NCI-H345 treated with DMSO at 0.1 percent for 48 hours (cell line): ENCODE results near the gene TRRAP.

ENCODE experiments used
- DNase-seq: peaks from one replicate; lab custom pipeline; 2025; ENCODE audit not compliant: unreplicated experiment; lab: John Stamatoyannopoulos, UW

The TRRAP gene

DNA sequence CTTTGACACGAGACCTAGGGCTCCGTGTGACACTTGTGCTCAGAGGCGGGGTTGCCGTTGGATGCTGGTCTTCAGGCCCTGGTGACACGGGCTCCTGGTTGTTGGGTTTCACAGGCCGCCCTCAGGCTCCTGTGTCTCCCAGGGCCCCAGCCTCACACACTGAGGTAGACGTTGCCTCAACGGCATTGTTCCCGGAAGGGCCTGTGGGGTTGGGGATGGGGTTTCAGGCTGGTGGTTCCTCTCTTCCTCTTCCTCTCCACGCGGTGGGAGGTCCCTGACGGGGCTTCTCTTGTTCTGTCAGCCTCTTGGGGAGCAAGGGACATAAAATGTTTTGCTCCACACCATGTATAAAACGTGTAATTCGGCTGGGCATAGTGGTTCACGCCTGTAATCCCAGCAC lies 125.1 kb downstream of the TRRAP start:
- no peak for DNase-seq

DNA sequence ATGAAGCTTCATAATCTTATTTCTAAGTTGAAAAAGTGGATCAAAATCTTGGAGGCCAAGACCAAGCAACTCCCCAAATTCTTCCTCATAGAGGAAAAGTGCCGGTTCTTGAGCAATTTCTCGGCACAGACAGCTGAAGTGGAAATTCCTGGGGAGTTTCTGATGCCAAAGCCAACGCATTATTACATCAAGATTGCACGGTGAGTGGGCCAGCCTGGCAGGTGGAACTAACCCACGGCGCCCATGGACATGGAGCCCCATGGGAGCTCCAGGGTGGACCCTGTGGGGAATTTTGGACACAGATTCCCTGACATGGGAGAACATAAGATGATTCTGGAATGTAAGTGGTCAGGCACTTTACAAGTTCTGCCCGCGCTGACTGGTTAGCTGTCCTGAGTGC lies 125.9 kb downstream of the TRRAP start:
- DNase-seq = no peak

DNA sequence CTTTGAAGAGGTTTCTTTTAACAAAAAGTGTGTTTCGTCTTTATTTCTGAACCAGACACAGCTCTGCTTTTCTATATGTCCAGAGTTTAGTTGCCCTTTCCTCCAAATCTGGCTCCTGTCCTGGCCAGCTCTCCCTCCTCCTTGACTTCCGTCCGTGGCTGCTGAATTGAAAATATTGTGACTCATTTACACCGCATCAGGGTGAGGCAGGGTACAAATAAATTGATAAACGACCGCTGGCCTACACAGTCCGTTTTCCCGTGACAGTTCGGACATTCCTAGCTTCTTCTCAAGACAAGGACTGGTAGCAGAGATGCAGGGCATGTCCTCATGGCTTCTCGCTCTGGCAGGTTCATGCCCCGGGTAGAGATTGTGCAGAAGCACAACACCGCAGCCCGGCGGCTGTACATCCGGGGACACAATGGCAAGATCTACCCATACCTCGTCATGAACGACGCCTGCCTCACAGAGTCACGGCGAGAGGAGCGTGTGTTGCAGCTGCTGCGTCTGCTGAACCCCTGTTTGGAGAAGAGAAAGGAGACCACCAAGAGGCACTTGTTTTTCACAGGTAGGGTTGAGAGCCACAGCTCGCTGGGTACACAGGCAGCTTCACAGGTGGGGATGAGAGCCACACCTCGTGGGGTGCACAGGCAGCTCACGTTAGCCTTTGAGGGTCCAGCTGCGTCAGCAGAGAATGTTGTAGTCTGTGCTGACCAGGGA lies 126.6 kb downstream of the TRRAP start:
- DNase-seq = no peak

DNA sequence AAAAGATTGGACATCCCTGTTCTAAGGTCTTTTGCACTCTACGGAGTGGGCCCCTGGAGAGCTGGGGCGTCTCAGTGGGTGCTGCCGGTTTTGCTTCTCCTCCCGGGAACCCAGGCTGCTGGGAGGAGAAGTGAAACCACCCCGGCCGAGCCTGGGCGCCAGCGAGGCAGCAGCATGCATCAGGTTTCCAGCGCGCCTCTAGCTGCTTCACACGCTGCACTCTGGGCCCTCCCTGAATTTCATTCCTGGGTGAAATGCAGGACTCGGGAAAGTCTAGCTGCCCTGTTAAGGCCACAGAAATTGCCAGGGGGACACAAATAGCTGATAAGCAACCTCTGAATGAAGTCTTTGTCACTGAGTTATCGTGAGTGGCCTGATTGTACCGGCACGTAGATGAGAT lies 127.4 kb downstream of the TRRAP start:
- no peak for DNase-seq

DNA sequence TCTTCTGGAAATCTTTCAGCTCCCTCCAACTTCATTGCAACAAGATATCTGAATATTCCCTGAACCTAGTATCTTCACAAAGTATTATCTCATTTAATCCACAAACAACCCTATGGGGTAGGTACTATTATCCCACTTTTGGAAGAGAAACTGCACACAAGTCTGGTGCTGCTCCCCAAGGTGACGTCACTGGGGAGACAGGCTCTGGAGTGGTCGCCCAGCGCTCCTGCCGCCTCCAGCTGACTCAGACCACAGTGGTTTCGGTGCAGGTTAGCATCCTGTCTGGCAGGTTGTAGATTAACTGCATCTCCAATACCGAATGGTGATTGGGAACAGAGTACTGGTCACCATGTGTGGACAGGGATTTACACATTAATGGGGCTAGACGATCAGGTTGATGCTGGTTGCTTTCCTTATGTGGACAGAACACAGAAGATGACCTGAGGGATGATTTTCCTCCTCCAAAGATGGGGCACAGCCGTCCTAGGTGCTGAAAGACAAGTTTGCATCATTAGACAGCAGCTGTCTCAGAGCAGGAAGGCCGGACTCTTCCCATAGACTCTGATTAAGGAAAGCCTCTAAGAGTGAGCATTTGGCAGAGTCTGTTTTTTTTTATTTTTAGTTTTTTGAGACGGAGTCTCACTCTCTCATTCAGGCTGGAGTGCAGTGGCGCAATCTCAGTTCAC lies 128.6 kb downstream of the TRRAP start:
- DNase-seq = no peak

DNA sequence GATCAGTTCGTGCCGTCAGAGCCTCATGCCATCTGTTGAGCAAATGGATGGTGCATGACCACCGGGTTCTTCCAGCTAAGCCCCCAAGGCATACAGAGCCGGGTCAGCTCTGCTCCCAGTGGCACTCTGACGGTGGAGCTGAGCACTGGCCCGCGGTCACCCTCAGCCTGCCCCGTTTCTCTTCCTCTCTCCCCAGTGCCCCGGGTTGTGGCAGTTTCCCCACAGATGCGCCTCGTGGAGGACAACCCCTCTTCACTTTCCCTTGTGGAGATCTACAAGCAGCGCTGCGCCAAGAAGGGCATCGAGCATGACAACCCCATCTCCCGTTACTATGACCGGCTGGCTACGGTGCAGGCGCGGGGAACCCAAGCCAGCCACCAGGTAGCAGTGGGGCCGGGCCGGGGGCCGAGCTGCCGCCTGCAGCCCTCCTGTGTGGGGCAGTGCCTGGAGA lies 129.9 kb downstream of the TRRAP start:
- no peak for DNase-seq

DNA sequence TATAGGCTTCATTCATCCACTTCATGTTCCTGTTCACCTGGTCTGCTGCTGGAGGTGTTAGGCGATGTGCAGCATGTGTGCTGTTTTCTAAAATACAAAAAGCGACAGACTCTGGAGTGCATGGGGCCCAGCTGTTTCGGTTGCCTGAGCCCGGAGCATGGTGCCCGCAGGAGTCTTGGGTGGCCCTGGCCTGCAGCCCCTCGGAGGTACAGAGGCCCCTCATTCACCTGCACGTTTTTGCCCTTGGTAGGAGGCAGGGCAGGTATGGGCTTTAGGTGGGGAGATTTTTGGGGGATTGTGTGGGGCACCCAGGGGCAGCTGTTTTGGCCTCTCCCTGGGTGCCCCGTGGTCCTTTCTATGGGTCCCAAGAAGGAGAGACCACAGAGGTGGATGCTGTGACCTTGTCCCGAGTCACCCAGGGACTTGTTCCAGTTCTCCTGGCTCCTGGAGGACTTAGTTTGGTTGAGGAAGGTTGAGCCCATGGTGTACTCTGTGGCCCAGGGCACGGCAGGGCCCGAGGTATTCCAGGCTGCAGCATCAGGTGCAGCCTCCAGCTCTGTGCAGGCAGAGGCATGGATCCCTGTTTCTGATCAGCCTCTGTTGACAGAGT lies 130.7 kb downstream of the TRRAP start:
- no peak for DNase-seq

DNA sequence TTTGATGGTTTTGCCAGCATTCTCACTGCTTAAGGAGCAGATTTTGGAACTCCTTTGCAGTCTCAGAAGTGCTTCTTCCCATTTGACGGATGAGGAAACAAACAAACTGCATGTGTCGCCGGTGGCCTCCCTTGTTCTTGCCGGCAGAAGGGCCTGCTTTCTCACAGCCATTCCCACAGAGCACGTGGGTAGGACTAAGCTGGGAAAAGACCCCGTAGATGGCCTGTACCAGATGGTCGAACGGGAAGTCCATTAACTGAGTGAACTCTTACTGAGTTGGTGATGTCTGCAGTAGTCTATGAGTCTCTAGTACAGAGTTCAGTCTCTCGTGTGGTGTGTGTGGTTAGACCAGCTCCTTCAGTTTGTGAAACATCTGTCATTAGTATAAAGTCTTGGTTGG lies 131.9 kb downstream of the TRRAP start:
- DNase-seq = no peak

DNA sequence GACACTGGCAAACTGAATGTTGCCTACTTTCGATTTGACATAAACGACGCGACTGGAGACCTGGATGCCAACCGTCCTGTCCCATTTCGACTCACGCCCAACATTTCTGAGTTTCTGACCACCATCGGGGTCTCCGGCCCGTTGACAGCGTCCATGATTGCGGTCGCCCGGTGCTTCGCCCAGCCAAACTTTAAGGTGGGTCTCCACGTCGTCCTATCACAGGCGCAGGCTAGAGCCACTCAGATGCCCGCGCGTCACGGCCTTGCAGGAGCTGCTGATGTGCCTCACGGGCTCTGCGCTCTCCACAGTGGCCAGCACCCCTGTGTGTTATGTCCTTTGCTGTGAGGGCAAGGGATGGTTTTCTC lies 133.0 kb downstream of the TRRAP start:
- DNase-seq = no peak

DNA sequence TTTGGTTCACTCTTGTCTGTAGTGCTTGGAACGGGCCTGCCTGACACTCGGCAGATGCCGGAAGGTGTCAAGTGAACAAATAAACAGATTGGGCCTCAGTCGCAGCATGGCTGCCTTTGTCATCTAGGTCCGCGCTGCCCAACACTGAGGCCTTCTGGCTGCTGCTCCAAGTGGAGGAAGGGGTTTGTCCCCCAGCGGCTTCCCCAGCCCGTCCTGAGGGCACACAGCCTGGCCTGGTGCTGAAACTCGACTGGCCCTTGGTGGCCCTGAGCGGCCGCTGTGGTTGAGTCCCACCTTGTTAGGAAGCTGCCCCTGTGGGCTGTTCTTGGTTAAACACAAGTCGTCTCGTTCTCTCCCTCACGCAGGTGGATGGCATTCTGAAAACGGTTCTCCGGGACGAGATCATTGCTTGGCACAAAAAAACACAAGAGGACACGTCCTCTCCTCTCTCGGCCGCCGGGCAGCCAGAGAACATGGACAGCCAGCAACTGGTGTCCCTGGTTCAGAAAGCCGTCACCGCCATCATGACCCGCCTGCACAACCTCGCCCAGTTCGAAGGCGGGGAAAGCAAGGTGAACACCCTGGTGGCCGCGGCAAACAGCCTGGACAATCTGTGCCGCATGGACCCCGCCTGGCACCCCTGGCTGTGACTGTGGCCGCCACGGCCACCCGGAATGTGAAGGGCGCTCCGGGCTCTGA lies 133.5 kb downstream of the TRRAP start:
- no peak for DNase-seq

DNA sequence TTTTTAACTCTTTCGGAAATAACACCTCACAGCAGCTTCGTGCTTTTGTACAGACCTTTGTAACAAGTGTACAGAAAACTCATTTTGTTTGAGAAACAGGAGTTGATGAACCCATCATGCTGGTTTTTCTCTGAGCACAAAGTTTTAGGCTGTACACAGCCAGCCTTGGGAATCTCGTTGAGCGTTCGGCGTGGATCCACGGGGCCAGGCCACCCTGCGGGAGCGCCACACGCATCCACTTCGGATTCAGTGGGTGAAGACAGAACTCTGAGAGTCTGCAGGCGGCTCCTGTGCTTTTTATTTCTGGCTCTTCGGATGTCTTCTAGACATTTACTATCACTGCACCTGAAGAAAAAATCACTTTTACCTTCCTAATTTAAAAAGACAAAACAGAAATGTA lies 134.4 kb downstream of the TRRAP start:
- no peak for DNase-seq

DNA sequence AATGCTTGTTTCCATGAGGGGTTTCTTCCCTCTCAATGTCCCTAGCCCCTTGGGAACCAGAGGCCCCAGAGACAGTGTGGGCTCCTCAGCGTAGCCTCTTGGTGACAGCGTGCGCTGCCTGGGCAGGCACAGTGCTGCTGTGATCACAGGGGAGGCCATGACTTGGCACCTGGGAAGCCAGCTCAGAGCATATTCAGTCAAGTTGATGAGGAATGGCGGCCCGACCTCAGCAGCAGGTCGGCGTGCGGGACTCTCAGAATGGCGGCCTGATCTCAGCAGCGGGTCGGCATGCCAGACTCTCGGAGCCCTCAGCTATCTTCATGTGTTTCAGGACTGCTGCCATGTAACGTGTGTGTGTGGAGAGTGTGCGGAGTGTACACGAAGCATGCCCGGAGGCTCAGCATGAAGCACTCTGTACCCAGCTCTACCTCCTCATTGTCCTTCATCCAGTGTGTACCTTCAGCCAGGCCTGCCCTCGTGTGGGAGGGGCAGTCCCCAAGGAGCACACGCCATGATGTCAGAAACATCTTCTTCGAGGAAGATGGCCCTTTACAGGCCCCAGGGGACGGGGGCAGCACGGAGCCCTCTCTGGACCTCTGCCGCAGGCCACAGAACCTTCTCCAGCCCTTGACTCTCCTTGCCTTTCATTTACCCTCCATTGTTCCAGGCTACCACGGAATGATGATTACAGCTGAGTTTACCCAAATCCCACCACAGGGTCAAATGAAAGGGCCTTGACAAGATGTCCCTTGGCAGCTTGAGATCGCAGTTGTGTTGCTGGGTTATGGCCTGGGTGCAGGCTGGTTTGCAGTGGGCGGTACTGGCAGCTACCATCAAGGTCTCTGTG lies 135.2 kb downstream of the TRRAP start:
- no peak for DNase-seq

DNA sequence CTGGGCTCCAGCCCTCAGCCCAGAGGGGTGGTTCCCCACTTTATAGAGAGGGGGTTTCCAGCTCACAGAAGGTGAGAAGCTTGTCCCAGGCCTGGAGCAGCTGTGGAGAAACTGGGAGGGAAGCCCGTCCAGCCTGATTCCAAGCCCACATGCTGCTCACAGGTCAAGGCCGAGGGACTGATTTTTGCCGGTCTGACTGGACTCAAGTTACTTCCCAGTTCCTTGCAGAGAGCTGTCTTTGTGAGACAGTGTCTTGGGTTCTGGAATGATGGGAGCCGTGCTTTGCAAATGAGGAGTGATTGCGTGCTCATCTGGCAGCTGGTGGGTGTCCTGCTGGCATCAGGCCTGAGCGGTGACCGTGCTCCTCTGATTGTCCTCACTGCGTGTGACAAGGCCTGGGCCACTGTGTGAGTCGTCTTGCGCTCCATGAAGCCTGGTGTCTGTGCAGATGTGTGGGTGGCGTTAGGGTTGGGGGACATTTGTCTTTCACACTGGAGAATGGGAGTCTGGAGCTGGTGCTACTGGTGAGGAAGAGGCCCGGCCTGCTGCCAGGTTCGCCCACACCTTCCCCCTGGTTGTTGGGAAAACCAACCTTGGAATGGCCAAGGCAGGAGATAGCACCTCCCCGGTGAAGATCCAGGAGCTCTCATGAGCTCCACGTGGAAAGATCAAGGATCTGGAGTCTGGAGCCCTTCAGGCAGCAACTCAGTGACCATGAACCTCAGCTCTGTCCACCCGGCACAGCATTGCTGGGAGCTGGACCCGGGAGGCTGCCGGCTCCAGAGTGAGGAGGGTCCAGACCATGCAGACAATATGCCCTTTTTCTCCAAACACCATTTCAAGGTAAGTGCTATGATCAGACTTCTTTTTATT lies 136.0 kb downstream of the TRRAP start:
- no peak for DNase-seq

DNA sequence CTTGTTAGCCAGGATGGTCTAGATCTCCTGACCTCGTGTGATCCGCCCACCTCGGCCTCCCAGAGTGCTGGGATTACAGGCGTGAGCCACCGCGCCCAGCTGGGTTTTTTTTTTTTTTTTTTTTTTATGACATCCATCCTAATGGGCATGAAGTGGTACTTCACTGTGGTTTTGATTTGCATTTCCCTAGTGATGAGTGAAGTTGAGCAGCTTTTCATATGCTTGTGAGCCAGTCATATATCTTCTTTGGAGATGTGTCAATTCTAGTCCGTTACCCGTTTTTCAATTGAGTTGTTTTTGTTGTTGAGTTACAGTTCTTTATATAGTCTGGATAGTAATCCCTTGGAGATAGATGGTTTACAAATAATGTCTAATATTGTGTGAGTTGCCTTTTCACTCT lies 137.9 kb downstream of the TRRAP start:
- DNase-seq = no peak

DNA sequence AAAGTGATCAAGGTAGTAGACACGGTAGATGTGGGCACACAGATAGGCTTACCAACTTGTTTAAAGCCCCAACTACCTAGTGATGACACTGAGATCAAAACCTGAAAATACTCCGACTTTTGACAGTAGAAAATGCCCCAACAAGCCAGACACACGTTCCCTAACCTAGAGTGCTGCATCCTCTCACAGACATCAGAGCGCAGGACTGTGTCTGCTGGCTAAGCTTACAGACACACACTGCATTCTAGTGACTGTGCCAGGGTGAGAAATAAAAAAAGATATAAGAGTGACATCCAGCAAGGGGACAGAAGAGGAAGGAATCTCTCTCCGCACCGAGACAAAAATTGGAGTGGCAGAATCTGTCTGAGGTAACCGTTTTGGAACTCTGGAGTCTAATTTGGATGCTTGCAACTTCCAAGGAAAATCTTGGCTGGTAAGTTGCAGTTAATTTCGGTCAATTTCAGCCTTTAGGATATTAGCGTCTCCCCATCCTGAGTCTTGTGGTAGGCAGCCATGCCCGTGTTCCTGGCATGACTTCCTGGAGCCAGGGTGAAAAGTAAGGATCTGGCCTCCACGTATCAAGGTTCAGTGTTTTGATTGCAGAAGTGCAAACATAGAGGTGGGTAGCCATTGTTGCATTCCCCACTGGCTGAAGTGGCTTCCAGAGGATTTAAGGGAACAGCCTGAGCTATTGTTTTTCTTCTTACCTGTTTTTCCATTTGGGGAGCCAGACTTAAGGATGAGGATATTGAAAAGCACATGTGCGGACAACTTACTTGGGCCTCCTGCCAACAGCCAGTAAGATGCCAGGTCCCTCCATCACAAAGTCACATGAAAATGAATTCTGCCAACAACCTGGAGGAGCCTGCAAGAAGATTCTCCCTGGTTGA lies 141.4 kb downstream of the TRRAP start:
- no peak for DNase-seq

DNA sequence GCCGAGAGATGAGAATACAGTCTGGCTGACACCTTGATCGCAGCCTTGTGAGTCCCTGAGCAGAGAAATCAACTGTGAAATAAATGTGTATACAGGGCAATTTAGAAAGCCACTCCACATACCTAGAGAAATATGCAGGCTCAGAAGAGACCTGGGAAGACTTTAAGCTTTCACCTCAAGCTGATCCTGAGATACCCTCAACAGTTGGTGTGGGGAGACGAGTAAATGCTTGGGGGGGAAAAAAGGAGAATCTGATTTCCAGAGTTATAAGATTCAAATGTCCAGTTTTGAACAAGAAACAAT lies 142.0 kb downstream of the TRRAP start:
- no peak for DNase-seq

DNA sequence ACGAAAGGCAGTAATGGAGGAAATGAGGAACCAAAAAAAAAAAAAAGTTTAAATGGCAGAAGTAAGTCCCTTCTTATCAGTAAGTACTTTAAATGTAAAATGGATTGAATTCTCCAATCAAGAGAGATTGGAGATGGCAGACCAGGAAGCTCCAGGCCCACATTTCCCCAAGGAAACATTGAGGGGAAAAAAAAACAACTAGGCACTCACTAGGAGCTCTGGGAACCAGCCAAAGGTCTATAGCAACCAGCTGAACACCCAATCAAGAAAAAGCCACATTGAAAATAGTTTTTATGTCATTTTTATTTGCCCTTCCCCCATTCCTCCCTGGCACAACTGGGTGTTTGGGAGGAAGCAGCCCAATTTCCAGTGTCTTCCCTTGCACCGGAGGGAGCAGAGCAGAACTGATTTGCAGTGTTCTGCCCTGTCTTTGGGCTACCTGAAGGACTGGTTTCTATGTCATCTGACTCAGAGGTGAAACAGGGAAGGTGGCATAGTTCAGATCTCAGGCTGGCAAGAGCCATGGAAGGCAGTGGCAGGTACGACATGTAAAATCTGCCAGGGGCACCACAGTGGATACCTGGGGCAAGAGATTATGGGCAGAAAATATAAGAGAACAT lies 143.7 kb downstream of the TRRAP start:
- no peak for DNase-seq

DNA sequence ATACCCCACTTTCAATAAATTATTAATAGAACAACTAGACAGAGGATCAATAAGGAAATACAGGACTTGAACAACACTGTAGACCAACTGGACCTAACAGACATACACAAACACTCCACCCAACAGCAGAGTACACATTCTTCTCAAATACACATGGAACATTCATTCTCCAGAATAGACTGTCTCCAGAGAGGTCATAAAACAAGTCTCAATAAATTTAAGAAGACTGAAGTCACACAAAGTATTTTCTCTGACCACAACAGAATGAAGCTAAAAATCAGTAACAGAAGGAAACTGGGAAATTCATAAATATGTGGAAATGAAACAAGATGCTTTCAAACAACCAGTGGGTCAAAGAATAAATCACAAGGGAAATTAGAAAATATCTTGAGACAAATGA lies 145.7 kb downstream of the TRRAP start:
- DNase-seq = no peak

DNA sequence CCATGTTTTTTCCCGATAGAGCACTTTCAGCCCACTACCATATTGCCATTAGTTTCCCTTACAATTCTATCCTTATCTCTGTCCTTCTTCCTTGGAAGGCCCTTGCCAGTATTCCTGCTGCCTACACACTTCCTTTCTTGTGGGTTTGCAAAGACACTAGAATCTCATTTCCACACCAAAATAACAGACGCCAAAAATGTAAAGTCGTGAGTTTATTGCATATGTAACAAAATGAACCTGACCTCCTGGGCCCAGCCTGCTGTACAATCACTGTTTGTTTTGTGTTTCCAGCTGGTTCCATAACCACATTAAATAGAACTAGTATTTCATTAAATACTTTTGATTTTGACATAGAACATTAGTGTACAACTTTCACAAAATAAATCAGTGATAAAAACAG lies 148.9 kb downstream of the TRRAP start:
- no peak for DNase-seq
